Ovary (tissue), 9 donors: ENCODE measurements around the gene TRRAP. TPM values are rescaled to one million over a fixed set of nuclear protein-coding genes. Genes with fewer than 3 reads are reported as not detected.
A peak's percentile ranks its signal among the peaks of the same experiment; 100 is the strongest.
"Not testable (repeated sequence)": the region's sequence is repeated elsewhere in the genome, so short reads cannot be mapped to it uniquely, and the experiment has no call there.

Experiments
- DNase-seq, 5 donors: peaks; one replicate each; pipeline ENCODE4 v3.0.0-alpha.2; 2019 to 2020
- H3K27ac ChIP-seq, 2 donors: fragments of 200-600 bp; one replicate each; pipeline versions ENCODE4 v1.5.1 to v1.8.0; 2019 to 2022
- H3K27me3 ChIP-seq: fragments of 200-600 bp; one replicate; pipeline ENCODE4 v1.8.0; 2022
- H3K36me3 ChIP-seq: fragments of 200-600 bp; sonication (generic); one replicate; pipeline ENCODE4 v1.5.1; 2019
- H3K4me1 ChIP-seq: one replicate; pipeline ENCODE4 v1.8.1; 2013; ENCODE audit warnings: mild to moderate bottlenecking, moderate library complexity; ENCODE audit not compliant: insufficient read depth
- H3K4me3 ChIP-seq: fragments of 200-600 bp; sonication (generic); one replicate; pipeline ENCODE4 v1.5.1; 2017
- H3K9me3 ChIP-seq, 2 donors: fragments of 200-600 bp in 1 of 2; sonication (generic) in 1 of 2; one replicate each; pipeline versions ENCODE4 v1.5.1 to v1.8.1; 2013 to 2019; ENCODE audit warnings: mild to moderate bottlenecking in 1 of 2, moderate library complexity in 1 of 2
- EP300 ChIP-seq: sonication (generic); formaldehyde crosslinking; IDR thresholded peaks from one replicate; pipeline ENCODE4 v1.6.1; 2017; ENCODE audit warnings: antibody characterized with exemption
- POLR2A ChIP-seq: fragments of 450-650 bp; IDR thresholded peaks from one replicate; pipeline ENCODE4 v1.6.1; 2017; ENCODE audit warnings: antibody characterized with exemption, mild to moderate bottlenecking, moderate library complexity
- WGBS, 3 donors: extraction: QIAGEN DNeasy Blood & Tissue Kit in 1 of 3; methylation state at CpG; one replicate each; pipeline versions ENCODE4 v1.1.5 to v1.1.7; 2013 to 2017; 5-methylcytosine and 5-hydroxymethylcytosine counted together
- intact Hi-C, 4 donors: fragments of 100-400 bp; cut with DNase I; formaldehyde crosslinking; loops; one replicate each; pipeline versions ENCODE4 v1.11.0 to v1.15.1; 2022 to 2023
- polyA plus RNA-seq, 2 donors: library from polyadenylated mRNA; stranded (reverse); fragments of 200-250 nt in 1 of 2; fragments of 350-450 nt in 1 of 2; fragmentation: Illumina TruSeq in 1 of 2; extraction: RNeasy Lipid Tissue Mini Kit (QIAGEN cat#74804) in 1 of 2; gene quantifications; one replicate each; pipeline ENCODE4 v1.2.3, GENCODE V29; 2013 to 2014
- total RNA-seq, 7 donors: library from RNA; depleted of rRNA in 2 of 7; stranded (reverse); fragments of >200 nt in 2 of 7; fragmentation: NEBNext Ultra II Directional in 3 of 7; extraction: Animal tissue kit (Norgen Biotek cat#: 25700) in 3 of 7; gene quantifications; one replicate each; pipeline versions ENCODE4 v1.1.0 to v1.2.4, GENCODE V29; 2016 to 2023
- TF ChIP-seq, protein P1 (sequence below), 3 donors: fragments of 450-650 bp in 2 of 3; fragments of 200-600 bp in 1 of 3; IDR thresholded peaks; one replicate each; pipeline versions ENCODE4 v1.5.1 to v1.8.0; 2016 to 2022; ENCODE audit warnings: antibody characterized with exemption in 3 of 3, mild to moderate bottlenecking in 1 of 3
- donor health status: DM: no; HTN: no; CAD: no; lungs with moderate emphysema.
- donor health status: DM: no; HTN: no; CAD: no.
- donor health status: Bipolar disorder and iron deficiency.
- donor health status: DM: yes; HTN: yes; CAD: no.
- donor health status: DM: no; HTN: no; CAD: no.
- donor health status: DM: yes; HTN: yes; CAD: no.

Gene TRRAP
- total and polyA plus RNA-seq, 9 donors = 15.9 to 47.9 (median 36.6) TPM

DNA sequence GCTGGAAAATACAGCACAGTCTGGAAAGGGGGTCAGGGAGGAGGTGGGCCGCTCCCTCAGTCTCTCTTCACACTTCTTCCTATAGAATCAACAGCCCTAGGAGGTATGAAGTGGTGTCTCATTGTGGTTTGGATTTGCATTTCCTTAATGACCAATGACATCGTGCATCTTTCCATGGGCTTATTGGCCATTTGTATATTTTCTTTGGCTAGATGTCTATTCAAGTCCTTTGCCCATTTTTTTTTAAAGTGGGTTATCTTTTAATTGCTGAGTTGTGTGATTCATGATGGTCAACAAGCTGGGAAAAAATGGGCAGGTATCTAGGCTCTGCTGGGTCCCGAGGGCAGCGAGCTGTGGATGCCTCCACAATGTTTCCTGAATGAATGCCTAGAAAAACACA, 37.6 kb upstream of the TRRAP start:
- H3K9me3 ChIP-seq = no peaks in the 10 kb centered on the region
- 36 to 52% (median 38%) methylated on average over 4 of the region's 4 CpGs for WGBS, 3 donors
- no peak for DNase-seq
- TF ChIP-seq POLR2A = no peak
- TF ChIP-seq, protein P1, sequence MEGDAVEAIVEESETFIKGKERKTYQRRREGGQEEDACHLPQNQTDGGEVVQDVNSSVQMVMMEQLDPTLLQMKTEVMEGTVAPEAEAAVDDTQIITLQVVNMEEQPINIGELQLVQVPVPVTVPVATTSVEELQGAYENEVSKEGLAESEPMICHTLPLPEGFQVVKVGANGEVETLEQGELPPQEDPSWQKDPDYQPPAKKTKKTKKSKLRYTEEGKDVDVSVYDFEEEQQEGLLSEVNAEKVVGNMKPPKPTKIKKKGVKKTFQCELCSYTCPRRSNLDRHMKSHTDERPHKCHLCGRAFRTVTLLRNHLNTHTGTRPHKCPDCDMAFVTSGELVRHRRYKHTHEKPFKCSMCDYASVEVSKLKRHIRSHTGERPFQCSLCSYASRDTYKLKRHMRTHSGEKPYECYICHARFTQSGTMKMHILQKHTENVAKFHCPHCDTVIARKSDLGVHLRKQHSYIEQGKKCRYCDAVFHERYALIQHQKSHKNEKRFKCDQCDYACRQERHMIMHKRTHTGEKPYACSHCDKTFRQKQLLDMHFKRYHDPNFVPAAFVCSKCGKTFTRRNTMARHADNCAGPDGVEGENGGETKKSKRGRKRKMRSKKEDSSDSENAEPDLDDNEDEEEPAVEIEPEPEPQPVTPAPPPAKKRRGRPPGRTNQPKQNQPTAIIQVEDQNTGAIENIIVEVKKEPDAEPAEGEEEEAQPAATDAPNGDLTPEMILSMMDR (IDR thresholded peaks at IDR 0.05) = no peak
- no peak for TF ChIP-seq EP300
- H3K36me3 ChIP-seq = no peaks in the 10 kb centered on the region
- peaks cover 1% of the 10 kb centered on the region for H3K4me1 ChIP-seq
- no peaks in the 10 kb centered on the region for H3K27me3 ChIP-seq
- H3K4me3 ChIP-seq = no peak overlapping the region
- intact Hi-C loops = loop anchor here (5.0 to 10.0 kb wide), 2 partner anchors 406 to 408 kb away; no protein-coding TSS in a partner anchor
- H3K27ac ChIP-seq = no peak overlapping the region

DNA sequence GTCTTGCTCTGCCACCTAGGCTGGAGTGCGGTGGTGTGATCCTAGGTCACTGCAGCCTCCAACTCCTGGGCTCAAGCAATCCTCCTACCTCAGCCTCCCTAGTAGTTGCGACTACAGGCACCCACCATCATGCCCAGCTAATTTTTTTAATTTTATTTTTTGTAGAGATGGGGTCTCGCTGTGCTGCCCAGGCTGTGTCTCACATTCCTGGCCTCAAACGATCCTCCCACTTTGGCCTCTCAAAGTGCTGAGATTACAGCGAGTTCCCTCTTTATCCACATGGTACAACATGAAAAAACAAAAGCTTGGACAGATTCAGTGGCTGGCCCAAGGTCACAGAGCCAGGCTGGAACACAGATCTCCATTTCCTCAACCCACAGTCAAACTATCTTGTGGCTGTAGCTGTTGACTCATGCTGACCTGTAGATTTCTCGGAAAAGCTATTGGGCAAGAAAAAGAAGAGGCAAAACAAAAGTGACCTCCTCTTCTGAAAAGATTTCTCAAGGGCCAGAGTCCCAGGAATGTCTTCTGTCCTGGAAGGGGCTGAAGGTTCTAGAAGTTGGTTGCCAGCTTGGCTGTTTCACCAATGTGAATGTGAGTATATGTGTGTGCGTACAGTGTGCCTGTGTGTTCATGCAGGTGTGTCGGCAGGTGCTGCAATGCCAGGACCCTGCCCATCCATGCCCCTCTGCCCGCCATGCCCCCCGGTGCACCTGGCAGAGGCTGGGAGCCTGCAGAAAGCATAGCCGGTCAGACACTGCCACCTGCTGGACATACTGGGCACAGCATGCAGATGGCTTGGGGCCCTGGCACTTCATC, 36.9 kb upstream of the TRRAP start:
- Histone ChIP-seq H3K4me1 (peaks cover 1% of the 10 kb centered on the region), H3K9me3 (no peaks in the 10 kb centered on the region), H3K36me3 (no peaks in the 10 kb centered on the region), H3K27me3 (no peaks in the 10 kb centered on the region), H3K4me3 (no peak overlapping the region), H3K27ac (no peak overlapping the region)
- DNase-seq = peak; percentile 26 to 64 (median 42)
- intact Hi-C loops = loop anchor here (5.0 to 10.0 kb wide), 2 partner anchors 407 to 409 kb away; no protein-coding TSS in a partner anchor
- TF ChIP-seq, protein P1 (IDR thresholded peaks at IDR 0.05) = peak; percentile 32 to 93 (median 67)
- no peak for TF ChIP-seq POLR2A
- WGBS, 3 donors = 30 to 34% (median 31%) methylated on average over 11 of the region's 11 CpGs

DNA sequence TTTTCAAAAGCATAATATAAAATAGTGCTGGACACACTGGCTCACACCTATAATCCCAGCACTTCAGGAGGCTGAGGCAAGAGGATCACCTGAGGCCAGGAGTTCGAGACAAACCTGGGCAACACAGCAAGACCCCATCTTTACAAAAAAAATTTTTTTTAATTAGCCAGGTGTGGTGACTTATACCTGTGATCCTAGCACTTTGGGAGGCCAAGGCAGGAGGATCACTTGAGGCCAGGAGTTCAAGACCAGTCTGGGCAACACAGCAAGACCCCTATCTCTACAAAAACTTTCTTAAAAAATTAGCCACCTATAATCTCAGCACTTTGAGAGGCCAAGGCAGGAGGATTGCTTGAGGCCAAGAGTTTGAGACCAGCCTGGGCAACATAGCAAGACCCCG, 35.8 kb upstream of the TRRAP start:
- not testable (repeated sequence) for H3K9me3 ChIP-seq, DNase-seq, H3K4me1 ChIP-seq, H3K27me3 ChIP-seq, H3K27ac ChIP-seq, H3K36me3 ChIP-seq, H3K4me3 ChIP-seq
- WGBS, 3 donors = 85 to 95% (median 90%) methylated on average over 2 of the region's 2 CpGs
- intact Hi-C loops = loop anchor here (5.0 to 10.0 kb wide), 2 partner anchors 408 to 410 kb away; no protein-coding TSS in a partner anchor

DNA sequence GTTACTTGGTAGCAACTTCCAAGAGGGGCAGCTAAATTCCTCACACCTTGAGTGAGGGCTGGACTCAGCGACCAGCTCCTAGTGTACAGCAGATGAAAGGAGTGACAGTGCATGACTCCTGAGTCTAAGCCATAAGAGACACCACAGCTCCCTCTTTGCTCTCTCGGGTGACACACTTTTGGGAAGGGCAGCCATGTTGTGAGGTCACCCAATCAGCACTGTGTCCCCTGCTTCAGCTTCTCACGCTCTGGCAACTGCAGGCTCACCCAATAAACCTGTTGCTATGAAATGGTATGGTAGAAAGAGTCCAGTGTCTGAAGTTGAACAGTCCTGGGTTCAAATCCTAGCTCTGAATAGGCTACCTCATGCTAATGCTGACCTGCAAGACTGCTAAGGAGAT, 29.4 kb upstream of the TRRAP start:
- intact Hi-C loops = loop anchor here in 2 of 4 donors (10.0 kb wide), 1 partner anchor 414 kb away; no protein-coding TSS in a partner anchor
- H3K4me1 ChIP-seq = no peaks in the 10 kb centered on the region
- H3K27me3 ChIP-seq = no peaks in the 10 kb centered on the region
- no peak overlapping the region for H3K4me3 ChIP-seq
- H3K27ac ChIP-seq = no peak overlapping the region
- peaks cover 0 to 8% of the 10 kb centered on the region in 2 donors for H3K9me3 ChIP-seq
- DNase-seq = no peak
- H3K36me3 ChIP-seq = no peaks in the 10 kb centered on the region
- TF ChIP-seq POLR2A (no peak), EP300 (no peak)
- TF ChIP-seq, protein P1 (IDR thresholded peaks at IDR 0.05) = no peak
- 88 to 92% (median 90%) methylated on average over 3 of the region's 3 CpGs for WGBS, 3 donors

DNA sequence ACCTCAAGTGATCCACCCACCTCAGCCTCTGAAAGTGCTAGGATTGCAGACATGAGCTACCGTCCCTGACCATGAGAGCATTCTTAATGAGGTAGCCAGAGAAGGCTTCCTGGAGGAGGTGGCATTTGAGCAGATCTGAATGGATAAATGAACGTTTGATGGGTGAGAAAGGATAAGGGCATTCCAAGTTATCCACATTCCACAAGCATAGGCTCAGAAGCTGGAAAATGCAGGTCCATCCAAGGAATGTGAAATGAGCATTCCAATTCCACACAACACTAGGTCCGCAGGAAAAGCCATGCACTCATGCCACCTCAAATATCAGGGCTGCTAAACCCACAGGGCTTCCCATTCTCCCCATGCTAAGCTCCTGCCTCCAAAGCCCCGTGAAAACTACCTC, 25.5 kb upstream of the TRRAP start:
- WGBS, 3 donors = 54 to 66% (median 64%) methylated on average over 4 of the region's 4 CpGs
- no peaks in the 10 kb centered on the region for H3K36me3 ChIP-seq
- intact Hi-C loops = no loop called here

More for the DNA sequence above, 25.5 kb upstream of the TRRAP start:
- DNase-seq = no peak
- Histone ChIP-seq H3K4me1 (no peaks in the 10 kb centered on the region), H3K4me3 (no peak overlapping the region), H3K27ac (no peak overlapping the region), H3K9me3 (peaks cover 0 to 8% of the 10 kb centered on the region in 2 donors), H3K27me3 (no peaks in the 10 kb centered on the region)
- TF ChIP-seq EP300 (no peak), POLR2A (no peak)
- TF ChIP-seq, protein P1 (IDR thresholded peaks at IDR 0.05) = no peak
